Esophagus muscularis mucosa (tissue), 3 donors: ENCODE measurements around the gene EMID1.

Source experiments
- CTCF ChIP-seq, 3 experiments: fragments of 200-600 bp in 2 of 3; fragments of 450-650 bp in 1 of 3; sonication (generic) in 2 of 3; IDR thresholded peaks; one replicate each; pipeline ENCODE4 v1.5.1; 2017 to 2019; ENCODE audit warnings: antibody characterized with exemption in 3 of 3, mild to moderate bottlenecking in 2 of 3, moderate library complexity in 1 of 3
- POLR2A ChIP-seq: fragments of 450-650 bp; IDR thresholded peaks from one replicate; pipeline ENCODE4 v1.6.1; 2017; ENCODE audit warnings: antibody characterized with exemption, moderate library complexity, mild to moderate bottlenecking, low read depth

GRCh38 chr22:29254286-29254660, 48.6 kb downstream of the EMID1 start:
- TF ChIP-seq CTCF (IDR thresholded peaks at IDR 0.05) = no peak
- TF ChIP-seq POLR2A = no peak
